GM20000 (cell line): Measurements from ENCODE around the gene JSRP1.

Source experiments
- DNase-seq: peaks from one replicate; pipeline ENCODE4 v3.0.0; 2012; ENCODE audit warnings: low spot score
- TF ChIP-seq, protein P1 (sequence below): IDR thresholded peaks from 2 replicates; pipeline ENCODE4 v1.5.1; 2012; ENCODE audit warnings: mild to moderate bottlenecking, control low read depth; ENCODE audit errors: extremely low read depth, missing control alignments

JSRP1 gene

DNA sequence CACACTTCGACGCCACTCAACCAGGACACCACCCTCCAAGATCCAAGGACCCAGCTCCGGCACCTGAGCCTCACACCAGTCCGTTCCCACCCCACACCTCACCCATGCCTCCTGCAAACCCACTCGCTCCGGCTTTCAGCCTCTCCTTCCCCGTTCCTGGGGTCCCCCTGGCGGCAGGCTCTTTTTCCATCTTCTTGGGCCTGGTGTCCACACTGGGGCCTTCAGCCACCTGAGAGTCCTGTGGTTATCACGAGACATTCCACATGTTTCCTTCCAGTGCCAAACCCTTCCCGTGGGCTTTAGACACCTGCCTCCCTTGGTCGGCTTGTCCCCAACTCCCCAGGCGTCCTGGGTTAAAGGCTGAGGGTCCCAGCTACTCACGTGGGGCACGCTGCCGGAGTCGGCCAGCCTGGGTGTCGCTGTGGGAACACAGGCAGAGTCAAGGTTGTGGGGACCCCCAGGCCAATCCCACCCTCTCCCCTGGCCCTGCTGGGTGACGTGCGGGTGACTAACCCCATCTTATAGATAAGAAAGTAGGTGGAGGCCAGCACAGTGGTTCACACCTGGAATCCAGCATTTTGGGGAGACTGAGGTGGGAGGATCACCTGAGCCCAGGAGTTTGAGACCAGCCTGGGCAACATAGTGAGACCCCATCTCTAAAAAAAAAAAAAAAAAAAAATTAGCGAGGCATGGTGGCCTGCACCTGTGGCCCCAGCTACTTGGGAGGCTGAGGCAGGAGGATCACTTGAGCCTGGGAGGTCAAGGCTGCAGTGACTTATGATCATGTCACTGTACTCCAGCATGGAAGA lies 1.9 kb downstream of the JSRP1 start:
- DNase-seq = no peak
- TF ChIP-seq, protein P1, sequence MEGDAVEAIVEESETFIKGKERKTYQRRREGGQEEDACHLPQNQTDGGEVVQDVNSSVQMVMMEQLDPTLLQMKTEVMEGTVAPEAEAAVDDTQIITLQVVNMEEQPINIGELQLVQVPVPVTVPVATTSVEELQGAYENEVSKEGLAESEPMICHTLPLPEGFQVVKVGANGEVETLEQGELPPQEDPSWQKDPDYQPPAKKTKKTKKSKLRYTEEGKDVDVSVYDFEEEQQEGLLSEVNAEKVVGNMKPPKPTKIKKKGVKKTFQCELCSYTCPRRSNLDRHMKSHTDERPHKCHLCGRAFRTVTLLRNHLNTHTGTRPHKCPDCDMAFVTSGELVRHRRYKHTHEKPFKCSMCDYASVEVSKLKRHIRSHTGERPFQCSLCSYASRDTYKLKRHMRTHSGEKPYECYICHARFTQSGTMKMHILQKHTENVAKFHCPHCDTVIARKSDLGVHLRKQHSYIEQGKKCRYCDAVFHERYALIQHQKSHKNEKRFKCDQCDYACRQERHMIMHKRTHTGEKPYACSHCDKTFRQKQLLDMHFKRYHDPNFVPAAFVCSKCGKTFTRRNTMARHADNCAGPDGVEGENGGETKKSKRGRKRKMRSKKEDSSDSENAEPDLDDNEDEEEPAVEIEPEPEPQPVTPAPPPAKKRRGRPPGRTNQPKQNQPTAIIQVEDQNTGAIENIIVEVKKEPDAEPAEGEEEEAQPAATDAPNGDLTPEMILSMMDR = no peak

GRCh38 chr19:2253106-2254063 lies 2.8 kb downstream of the JSRP1 start:
- TF ChIP-seq, protein P1 = peak; percentile 24
- peak; percentile 79 for DNase-seq

DNA sequence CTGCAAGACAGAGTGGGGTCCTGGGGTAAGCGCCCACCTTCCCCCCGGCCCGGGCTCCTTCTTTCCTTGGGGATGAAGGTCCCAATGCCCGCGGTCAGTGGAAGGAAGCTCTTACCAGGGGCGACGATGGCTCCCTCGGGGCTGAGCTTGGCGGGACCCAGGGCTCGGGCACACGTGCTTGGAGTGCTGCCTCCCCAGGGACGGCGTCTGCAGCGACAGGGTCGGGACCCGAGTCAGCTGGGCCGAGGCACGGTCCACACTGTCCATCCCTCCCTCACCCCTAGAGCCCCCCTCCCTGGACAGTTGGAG lies 3.5 kb downstream of the JSRP1 start:
- TF ChIP-seq, protein P1 = no peak
- DNase-seq = peak; percentile 52

- DNase-seq = peak; percentile 66
- TF ChIP-seq, protein P1 = no peak
Observed at GRCh38 chr19:2252055-2252796, 4.0 kb downstream of the JSRP1 start.

- peak; percentile 62 for DNase-seq
- TF ChIP-seq, protein P1 = no peak
Observed at GRCh38 chr19:2251106-2252054, 4.8 kb downstream of the JSRP1 start.

- TF ChIP-seq, protein P1 = no peak
- no peak for DNase-seq
Observed at GRCh38 chr19:2250766-2251105, 5.5 kb downstream of the JSRP1 start.
